Measurements from ENCODE around the gene ZNF865. TPM values are rescaled to one million over a fixed set of nuclear protein-coding genes. Genes with fewer than 3 reads are reported as not detected.

Gene ZNF865
- total and polyA plus RNA-seq, 2 of the 8 experiments (the other 6 are each of a cell fraction or from before 2014, with no cell fraction given), result 3.5 to 13.6 TPM

GRCh38 chr19:55588738-55589137 is 16.7 kb upstream of the ZNF865 start:
- H3K27ac ChIP-seq (ENCODE audit: low read depth, low read length), result no peak overlapping the region
- no peaks in the 10 kb centered on the region; a peak in 1 of 8 replicates for H3K36me3 ChIP-seq (ENCODE audit: control insufficient read depth in 2 of 4, insufficient read depth in 4 of 4, low read length in 3 of 4)
- H3K4ac ChIP-seq (replicated peaks; ENCODE audit: insufficient read length, low read depth, low read length), result no peak overlapping the region
- no peaks in the 10 kb centered on the region for H3K79me2 ChIP-seq (ENCODE audit: control insufficient read depth in 1 of 2, insufficient read depth in 2 of 2, low read length in 2 of 2)
- no peaks in the 10 kb centered on the region for H3K79me1 ChIP-seq (ENCODE audit: low read depth, low read length)
- H4K91ac ChIP-seq (replicated peaks; ENCODE audit: insufficient read length, low read length), result no peak overlapping the region
- H2BK12ac ChIP-seq (ENCODE audit: low read depth, low read length), result no peak overlapping the region
- no peak overlapping the region for H2AK5ac ChIP-seq (ENCODE audit: low read depth, low read length)
- no peak overlapping the region for H2BK15ac ChIP-seq (ENCODE audit: low read length)
- peaks cover 0 to 8% (median 5%) of the 10 kb centered on the region in 4 experiments; a peak in 6 of 7 replicates for H3K4me1 ChIP-seq (replicated peaks in 1 of 4; ENCODE audit: control insufficient read depth in 3 of 4, insufficient read depth in 4 of 4, low read length in 3 of 4)
- DNase-seq (ENCODE audit: low read depth in 1 of 2, low spot score in 2 of 2) (no peak), FAIRE-seq (no peak)
- no peaks in the 10 kb centered on the region; a peak in 2 of 7 replicates for H3K27me3 ChIP-seq (replicated peaks in 1 of 4; ENCODE audit: control insufficient read depth in 3 of 4, extremely low read depth in 1 of 4, insufficient read depth in 3 of 4, low read length in 3 of 4)
- H3K4me3 ChIP-seq (ENCODE audit: extremely low read depth in 1 of 4, insufficient read depth in 2 of 4, low read depth in 3 of 4, low read length in 4 of 4), result no peak overlapping the region
- no peak overlapping the region for H3K4me2 ChIP-seq (ENCODE audit: insufficient read depth in 1 of 2, low read depth in 2 of 2, low read length in 2 of 2)
- no peaks in the 10 kb centered on the region for H3K9me3 ChIP-seq (ENCODE audit: insufficient read depth in 2 of 2, low read depth in 1 of 2, low read length in 1 of 2)
- no peak overlapping the region for H3K23ac ChIP-seq (ENCODE audit: insufficient read length)
- H4K8ac ChIP-seq (ENCODE audit: extremely low read depth, insufficient read depth, low read length), result no peak overlapping the region
- POLR2A ChIA-PET (ENCODE audit: partially characterized antibody), result interaction anchor here (1.4 to 5.5 kb wide), 2 partner anchors 10 to 32 kb away, joined by 3 to 42 read pairs; partner anchors contain the start of genes FIZ1 and ZNF524
- H3K23me2 ChIP-seq (ENCODE audit: low read depth, low read length), result peaks cover 11% of the 10 kb centered on the region
- H2AFZ ChIP-seq (ENCODE audit: low read length), result no peak overlapping the region
- H2BK20ac ChIP-seq (ENCODE audit: low read length), result no peak overlapping the region
- H2BK5ac ChIP-seq (ENCODE audit: low read depth, low read length), result no peak overlapping the region
- H3K14ac ChIP-seq (ENCODE audit: insufficient read length), result no peak overlapping the region
- no peaks in the 10 kb centered on the region for H4K20me1 ChIP-seq (replicated peaks in 1 of 2; ENCODE audit: control insufficient read depth in 1 of 2, insufficient read depth in 2 of 2, low read length in 2 of 2)
- no peak overlapping the region for H3K56ac ChIP-seq (replicated peaks; ENCODE audit: insufficient read length, low read depth, low read length)
- WGBS, 2 experiments (ENCODE audit: extremely low coverage in 1 of 2, insufficient coverage in 1 of 2, insufficient read length in 1 of 2, insufficient replicate concordance in 2 of 2, low coverage in 1 of 2, low lambda C conversion rate in 2 of 2, missing lambda C conversion rate in 1 of 2), result 87% methylated on average over 8 of the region's 8 CpGs; no CpG with 5 or more reads in 1 of the 2 experiments
- H4K5ac ChIP-seq (ENCODE audit: insufficient read length, low read depth, low read length), result no peak overlapping the region
- no peak overlapping the region for H3K18ac ChIP-seq (ENCODE audit: extremely low read depth, low read length)
- no peak overlapping the region for H2BK120ac ChIP-seq (replicated peaks; ENCODE audit: low read depth, low read length)
- CTCF ChIA-PET (ENCODE audit: partially characterized antibody), result no interaction called here
- H3K9ac ChIP-seq (replicated peaks in 1 of 4; ENCODE audit: extremely low read depth in 1 of 4, low read depth in 3 of 4, low read length in 3 of 4), result no peak overlapping the region
- TF ChIP-seq SP4 (IDR thresholded peaks at IDR 0.05; ENCODE audit: low read length), result no peak
- TF ChIP-seq FOSL1 (IDR thresholded peaks at IDR 0.05; ENCODE audit: insufficient read depth, low read depth, low read length), result no peak
- no peak for TF ChIP-seq TAF7 (optimal IDR thresholded peaks at IDR 0.05; ENCODE audit: borderline replicate concordance, low read depth, low read length)

All from H1 (cell line).